GM12891 (cell line): ENCODE results near the gene ESRRB.

Experiments used
- DNase-seq: peaks from one replicate; pipeline ENCODE4 v3.0.0; 2011; ENCODE audit warnings: low spot score; ENCODE audit not compliant: insufficient read length
- FAIRE-seq: peaks from 2 replicates; lab custom pipeline; 2011; peaks lifted over from hg19 to GRCh38; lab: Jason Lieb, UNC
- PAX5 ChIP-seq: IDR thresholded peaks from 2 replicates; pipeline ENCODE4 v1.6.1; 2011; ENCODE audit warnings: low read length, moderate library complexity, mild to moderate bottlenecking; ENCODE audit not compliant: insufficient read depth, severe bottlenecking
- POLR2A ChIP-seq: IDR thresholded peaks from 2 replicates; pipeline ENCODE4 v1.6.1; 2011; ENCODE audit warnings: low read depth, low read length, control low read depth
- POLR2AphosphoS5 ChIP-seq: IDR thresholded peaks from 2 replicates; pipeline ENCODE4 v1.6.1; 2011; ENCODE audit warnings: low read depth, low read length, control low read depth
- POU2F2 ChIP-seq: IDR thresholded peaks from 2 replicates; pipeline ENCODE4 v1.6.1; 2011; ENCODE audit warnings: low read depth, mild to moderate bottlenecking, control low read depth, low read length, moderate library complexity
- SPI1 ChIP-seq: IDR thresholded peaks from 2 replicates; pipeline ENCODE4 v1.6.1; 2011; ENCODE audit warnings: low read depth, low read length, control low read depth
- TAF1 ChIP-seq: IDR thresholded peaks from 2 replicates; pipeline ENCODE4 v1.6.1; 2011; ENCODE audit warnings: low read depth, low read length, control low read depth

The ESRRB gene

DNA sequence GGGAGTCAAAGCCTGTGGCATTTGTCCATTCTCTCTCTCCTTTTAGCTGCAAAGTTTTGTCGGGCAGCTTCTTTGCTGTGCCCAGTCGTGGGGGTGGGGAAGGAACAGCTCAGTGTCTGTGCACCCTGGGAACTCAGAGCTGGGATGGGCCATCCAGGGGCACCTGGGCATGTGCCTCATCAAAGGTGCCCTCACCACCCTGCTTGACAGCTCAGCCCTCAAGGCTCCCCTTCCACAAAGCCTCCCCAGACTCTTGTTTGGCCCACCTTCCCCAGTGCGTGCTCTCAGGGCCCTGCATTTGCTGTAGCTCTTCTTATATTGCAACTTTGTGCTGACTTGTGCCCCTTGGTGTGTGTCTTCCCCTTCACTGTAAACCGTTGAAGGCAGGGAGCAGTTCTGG, 112.6 kb downstream of the ESRRB start:
- DNase-seq, result no peak
- FAIRE-seq, result no peak
- TF ChIP-seq POLR2AphosphoS5 (no peak), TAF1 (no peak), POU2F2 (no peak), PAX5 (no peak), POLR2A (no peak), SPI1 (no peak)

DNA sequence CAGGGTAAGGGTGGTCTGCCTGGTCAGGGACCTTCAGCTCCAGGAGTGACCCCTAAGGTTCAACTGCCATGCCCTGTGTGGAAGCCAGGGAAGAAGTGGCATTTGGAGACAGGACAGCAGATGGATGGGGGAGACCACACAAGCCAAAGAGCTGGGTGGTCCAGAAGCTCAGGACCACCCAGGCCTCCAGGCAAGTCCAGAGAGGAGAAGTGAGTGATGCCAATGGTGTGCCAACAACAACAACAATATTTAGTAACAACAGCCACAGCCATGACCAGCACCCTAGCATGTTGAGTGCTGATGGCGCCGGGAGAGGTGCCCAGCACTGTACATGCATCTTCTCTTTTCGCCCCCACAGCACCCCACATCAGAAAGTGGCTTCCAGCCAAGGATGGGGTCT, 113.7 kb downstream of the ESRRB start:
- TF ChIP-seq POLR2A, result no peak
- TF ChIP-seq POLR2AphosphoS5, result no peak
- TF ChIP-seq TAF1, result no peak
- TF ChIP-seq PAX5, result no peak
- no peak for TF ChIP-seq POU2F2
- TF ChIP-seq SPI1, result no peak
- FAIRE-seq (no peak), DNase-seq (no peak)

DNA sequence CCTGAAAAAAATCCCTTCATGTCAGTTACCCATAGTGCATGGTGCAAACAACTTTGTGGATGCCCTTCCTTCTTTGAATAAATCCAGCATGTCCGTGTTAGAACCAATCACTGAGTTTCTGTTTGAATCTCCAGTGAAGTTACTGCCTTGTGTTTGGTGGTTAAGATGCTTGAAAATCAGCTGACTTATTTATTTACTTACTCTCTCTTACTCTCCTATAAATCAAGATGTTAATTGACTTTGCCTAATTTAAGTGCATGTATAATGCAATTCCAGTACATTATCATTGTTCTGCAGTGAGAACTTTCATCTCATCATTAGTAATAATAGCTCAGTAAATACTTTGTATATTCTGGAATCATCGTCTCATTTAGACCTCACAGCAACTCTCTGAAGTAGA, 114.2 kb downstream of the ESRRB start:
- DNase-seq, result no peak
- FAIRE-seq, result no peak
- no peak for TF ChIP-seq SPI1
- TF ChIP-seq PAX5, result no peak
- no peak for TF ChIP-seq POLR2A
- no peak for TF ChIP-seq POU2F2
- TF ChIP-seq TAF1, result no peak
- no peak for TF ChIP-seq POLR2AphosphoS5

DNA sequence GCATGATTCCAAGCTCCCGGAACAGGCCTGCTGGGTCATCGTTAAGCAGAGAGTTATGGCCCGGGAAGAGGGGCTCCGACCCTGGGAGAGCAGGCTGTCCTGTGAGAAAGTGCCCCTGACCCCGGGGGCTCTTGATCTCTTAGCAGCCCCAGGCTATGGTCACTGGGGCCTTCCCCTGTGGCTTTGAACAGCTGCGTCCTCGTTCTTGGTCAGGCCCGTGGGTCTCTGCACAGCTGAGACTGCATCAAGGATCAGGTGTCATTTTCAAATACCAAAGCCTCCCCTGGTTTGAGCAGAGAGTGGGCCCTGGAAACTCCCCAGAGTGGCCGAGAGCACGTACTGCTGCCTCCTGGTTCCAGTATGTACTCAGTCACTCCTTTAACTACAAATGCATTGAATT, 114.8 kb downstream of the ESRRB start:
- FAIRE-seq, result no peak
- TF ChIP-seq POU2F2 (no peak), POLR2A (no peak), POLR2AphosphoS5 (no peak), PAX5 (no peak), TAF1 (no peak), SPI1 (no peak)
- DNase-seq, result no peak

DNA sequence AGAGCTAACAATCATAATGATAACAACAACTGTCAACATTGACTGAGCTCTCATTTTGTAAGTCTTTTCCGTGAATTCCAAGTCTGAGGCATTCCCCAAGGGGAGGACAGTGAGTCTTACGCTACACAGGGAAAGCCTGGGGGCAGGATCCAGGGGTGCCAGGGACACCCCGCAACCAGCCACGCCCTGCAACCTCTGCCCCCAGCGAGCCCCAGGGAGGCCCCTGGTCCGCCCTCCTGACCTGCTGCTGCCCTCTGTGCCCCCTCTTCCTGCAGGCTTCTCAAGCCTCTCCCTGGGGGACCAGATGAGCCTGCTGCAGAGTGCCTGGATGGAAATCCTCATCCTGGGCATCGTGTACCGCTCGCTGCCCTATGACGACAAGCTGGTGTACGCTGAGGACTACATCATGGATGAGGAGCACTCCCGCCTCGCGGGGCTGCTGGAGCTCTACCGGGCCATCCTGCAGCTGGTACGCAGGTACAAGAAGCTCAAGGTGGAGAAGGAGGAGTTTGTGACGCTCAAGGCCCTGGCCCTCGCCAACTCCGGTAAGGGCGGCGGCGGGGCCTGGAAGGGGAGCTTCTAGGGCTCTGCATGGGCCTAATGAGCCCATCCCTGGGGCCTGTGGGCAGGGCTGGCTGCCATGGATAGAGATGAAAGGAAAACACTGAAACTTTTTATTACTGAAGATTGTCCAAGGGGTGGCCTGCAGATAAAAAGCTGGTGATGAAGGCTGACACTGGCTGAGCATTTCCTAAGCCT, 115.4 kb downstream of the ESRRB start:
- TF ChIP-seq POLR2AphosphoS5 (no peak), POLR2A (no peak), SPI1 (no peak), POU2F2 (no peak), PAX5 (no peak), TAF1 (no peak)
- no peak for FAIRE-seq
- no peak for DNase-seq

DNA sequence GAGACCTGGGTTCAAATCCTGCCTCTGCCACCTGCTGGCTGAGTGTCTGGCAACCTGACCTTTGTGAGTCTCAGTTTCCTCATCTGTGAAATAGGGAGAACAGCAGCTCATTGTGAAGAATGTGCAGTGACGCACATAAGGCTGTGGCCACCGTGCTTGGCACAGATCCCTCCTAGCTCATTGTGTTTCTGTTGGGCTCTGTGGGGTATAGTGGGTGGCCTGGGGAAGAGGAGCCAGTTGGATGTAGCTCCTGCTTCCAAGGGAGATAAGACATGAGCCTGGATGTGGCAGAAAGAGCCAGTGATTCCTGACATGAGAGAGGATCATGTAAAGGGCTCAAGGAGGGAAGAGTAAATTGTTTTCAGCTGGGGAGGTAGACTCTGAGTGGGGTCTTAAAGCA, 120.0 kb downstream of the ESRRB start:
- TF ChIP-seq TAF1, result no peak
- no peak for TF ChIP-seq PAX5
- no peak for TF ChIP-seq SPI1
- no peak for TF ChIP-seq POLR2A
- TF ChIP-seq POU2F2, result no peak
- no peak for TF ChIP-seq POLR2AphosphoS5
- DNase-seq, result no peak
- FAIRE-seq, result no peak

DNA sequence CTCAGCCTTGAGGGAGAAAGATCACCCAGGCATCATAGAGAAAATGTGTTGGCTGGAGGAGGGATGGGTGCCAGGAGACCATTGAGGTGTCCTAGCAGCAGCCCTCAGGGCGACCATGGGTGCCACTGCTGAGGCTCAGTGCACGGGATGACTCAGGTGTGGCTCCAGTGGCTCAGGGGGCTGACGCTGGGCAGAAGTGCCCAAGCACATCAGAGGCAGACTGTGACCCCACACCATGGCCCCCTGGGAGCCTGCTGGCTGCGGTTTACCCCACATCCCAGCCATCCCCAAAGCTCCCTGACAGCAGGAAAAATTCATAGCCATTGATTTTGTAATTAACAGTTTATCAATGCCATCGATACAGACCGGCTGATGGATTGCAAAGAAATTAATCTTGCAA, 120.7 kb downstream of the ESRRB start:
- TF ChIP-seq POLR2AphosphoS5 (no peak), POLR2A (no peak), PAX5 (no peak), TAF1 (no peak), POU2F2 (no peak), SPI1 (no peak)
- DNase-seq (no peak), FAIRE-seq (no peak)

DNA sequence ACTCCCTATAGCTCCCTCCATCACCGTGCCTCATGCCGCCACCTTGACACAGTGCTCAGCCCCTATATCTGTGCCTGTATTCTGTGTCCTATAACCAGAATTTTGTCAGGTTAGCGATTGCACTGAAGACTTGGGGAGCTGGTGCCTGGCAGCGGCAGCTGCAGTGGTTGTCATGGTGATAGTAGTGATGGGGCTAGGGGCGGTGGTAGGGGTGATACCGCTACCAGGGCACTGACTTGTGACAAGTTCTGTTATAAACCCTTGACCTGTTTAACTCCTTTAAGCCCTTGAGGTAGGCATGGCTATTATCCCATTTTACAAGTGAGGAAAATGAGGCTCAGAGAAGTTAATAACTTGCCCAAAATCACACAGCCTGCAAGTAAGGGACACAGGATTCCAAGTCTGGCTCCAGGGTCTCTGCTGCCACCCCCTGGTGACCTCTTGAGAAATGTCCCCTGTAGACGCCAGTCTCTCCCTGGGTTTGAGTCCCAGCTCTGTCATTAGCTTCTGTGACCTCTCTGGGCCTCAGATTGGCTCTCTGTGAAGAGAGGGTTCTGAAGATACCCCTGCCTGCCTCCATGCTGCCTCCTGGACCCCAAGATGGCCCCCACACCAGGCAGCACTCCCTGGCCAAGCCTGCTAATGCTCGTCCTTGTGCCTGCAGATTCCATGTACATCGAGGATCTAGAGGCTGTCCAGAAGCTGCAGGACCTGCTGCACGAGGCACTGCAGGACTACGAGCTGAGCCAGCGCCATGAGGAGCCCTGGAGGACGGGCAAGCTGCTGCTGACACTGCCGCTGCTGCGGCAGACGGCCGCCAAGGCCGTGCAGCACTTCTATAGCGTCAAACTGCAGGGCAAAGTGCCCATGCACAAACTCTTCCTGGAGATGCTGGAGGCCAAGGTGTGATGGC, 121.9 kb downstream of the ESRRB start:
- peak; percentile 36 for DNase-seq
- TF ChIP-seq PAX5 (no peak), SPI1 (no peak), POLR2A (no peak), POU2F2 (no peak), TAF1 (no peak), POLR2AphosphoS5 (no peak)
- no peak for FAIRE-seq

DNA sequence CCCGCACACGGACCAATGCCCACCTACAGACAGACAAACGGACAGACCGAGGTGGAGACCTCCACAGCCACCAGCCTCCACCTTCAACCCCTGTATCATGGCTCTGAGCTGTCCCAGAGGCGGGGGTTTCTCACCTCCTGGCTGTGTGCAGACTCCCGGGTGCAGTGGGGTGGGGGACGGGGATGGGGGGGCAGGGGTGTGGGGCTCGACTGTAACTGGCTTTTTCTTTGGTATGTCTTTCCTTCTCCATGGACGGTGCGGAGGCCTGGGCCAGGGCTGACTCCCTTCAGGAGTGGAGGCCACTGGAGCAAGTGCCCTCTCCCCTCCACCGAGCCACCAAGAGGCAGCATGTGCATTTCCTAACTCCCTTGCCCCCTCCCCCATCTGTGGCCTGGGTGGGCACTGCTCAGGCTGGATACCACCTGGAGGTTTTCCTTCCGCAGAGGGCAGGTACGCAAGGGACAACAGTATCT, 122.6 kb downstream of the ESRRB start:
- TF ChIP-seq TAF1, result no peak
- TF ChIP-seq POLR2A, result no peak
- TF ChIP-seq POU2F2, result no peak
- no peak for TF ChIP-seq POLR2AphosphoS5
- TF ChIP-seq PAX5, result no peak
- no peak for TF ChIP-seq SPI1
- DNase-seq, result no peak
- FAIRE-seq, result no peak

DNA sequence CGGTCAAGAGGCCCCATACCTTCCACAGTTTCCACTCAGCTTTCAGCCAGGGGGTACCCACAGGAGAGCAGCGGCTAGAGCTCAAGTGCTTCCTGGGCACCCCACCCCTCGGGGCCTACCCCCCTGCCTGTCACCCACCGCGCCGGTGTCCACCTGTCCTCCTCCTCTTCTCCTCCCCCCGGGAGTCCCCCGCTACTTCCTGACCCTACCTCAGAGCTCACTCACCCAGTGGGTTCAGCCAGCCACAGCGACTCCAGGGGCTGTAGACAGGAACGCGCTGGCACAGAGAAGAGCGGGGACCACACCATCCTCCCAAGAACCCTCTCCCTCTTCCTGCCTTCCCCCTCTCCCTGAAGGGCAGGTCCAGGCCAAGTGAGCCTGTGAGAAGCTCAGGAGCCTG, 123.0 kb downstream of the ESRRB start:
- DNase-seq, result no peak
- FAIRE-seq, result no peak

More for the DNA sequence above, 123.0 kb downstream of the ESRRB start:
- TF ChIP-seq SPI1, result no peak
- no peak for TF ChIP-seq PAX5
- TF ChIP-seq POLR2A, result no peak
- TF ChIP-seq TAF1, result no peak
- TF ChIP-seq POLR2AphosphoS5, result no peak
- TF ChIP-seq POU2F2, result no peak
